Fibroblast of pulmonary artery (primary cell): Measurements from ENCODE around the gene PSMD9.
A peak's percentile ranks its signal among the peaks of the same experiment; 100 is the strongest.
"Not testable (repeated sequence)": the region's sequence is repeated elsewhere in the genome, so short reads cannot be mapped to it uniquely, and the experiment has no call there.

Source experiments
- DNase-seq: peaks from one replicate; pipeline ENCODE4 v3.0.0-alpha.2; 2010; ENCODE audit warnings: low read depth
- H3K4me3 ChIP-seq: replicated peaks from 2 replicates; pipeline ENCODE4 v1.5.1; 2011; ENCODE audit warnings: low read depth, mild to moderate bottlenecking, control low read depth, low read length, moderate library complexity
- TF ChIP-seq, protein P1 (sequence below): IDR thresholded peaks from 2 replicates; pipeline ENCODE4 v1.5.1; 2011; ENCODE audit warnings: mild to moderate bottlenecking, control low read depth, low read length, inconsistent platforms; ENCODE audit errors: missing control alignments

Gene PSMD9

DNA sequence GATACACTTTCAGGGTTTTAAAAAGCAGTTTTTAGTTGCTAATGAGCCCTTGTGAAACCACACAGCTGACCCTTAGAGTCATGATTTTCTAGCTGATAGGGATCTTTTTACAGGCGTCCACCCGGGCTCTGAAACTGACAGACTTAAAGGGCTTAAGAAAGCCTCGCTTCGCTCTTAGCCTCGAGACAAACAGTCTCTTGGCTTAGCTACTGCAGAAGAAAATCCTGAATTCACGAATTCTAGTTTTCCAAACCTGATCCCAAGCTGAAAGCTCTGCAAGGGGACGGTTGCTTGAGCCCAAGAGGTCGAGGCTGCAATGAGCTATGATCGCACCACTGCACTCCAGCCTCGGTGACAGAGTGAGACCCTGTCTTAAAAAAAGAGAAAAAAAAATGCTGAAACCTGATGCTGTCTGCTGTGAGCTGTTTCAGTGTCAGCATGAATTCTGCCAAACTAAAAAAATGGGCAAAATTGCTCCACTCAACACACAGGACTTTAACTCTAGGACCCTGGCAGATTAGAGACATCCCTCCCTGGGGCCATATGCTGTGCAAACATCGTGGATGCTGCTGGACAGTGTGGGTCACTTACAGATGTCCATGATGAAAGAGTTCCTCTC lies 26.8 kb upstream of the PSMD9 start:
- TF ChIP-seq, protein P1, sequence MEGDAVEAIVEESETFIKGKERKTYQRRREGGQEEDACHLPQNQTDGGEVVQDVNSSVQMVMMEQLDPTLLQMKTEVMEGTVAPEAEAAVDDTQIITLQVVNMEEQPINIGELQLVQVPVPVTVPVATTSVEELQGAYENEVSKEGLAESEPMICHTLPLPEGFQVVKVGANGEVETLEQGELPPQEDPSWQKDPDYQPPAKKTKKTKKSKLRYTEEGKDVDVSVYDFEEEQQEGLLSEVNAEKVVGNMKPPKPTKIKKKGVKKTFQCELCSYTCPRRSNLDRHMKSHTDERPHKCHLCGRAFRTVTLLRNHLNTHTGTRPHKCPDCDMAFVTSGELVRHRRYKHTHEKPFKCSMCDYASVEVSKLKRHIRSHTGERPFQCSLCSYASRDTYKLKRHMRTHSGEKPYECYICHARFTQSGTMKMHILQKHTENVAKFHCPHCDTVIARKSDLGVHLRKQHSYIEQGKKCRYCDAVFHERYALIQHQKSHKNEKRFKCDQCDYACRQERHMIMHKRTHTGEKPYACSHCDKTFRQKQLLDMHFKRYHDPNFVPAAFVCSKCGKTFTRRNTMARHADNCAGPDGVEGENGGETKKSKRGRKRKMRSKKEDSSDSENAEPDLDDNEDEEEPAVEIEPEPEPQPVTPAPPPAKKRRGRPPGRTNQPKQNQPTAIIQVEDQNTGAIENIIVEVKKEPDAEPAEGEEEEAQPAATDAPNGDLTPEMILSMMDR = no peak
- DNase-seq = no peak
- no peak overlapping the region for H3K4me3 ChIP-seq

GRCh38 chr12:121866331-121866730 lies 22.3 kb upstream of the PSMD9 start:
- no peak overlapping the region for H3K4me3 ChIP-seq
- TF ChIP-seq, protein P1 = no peak
- no peak for DNase-seq

DNA sequence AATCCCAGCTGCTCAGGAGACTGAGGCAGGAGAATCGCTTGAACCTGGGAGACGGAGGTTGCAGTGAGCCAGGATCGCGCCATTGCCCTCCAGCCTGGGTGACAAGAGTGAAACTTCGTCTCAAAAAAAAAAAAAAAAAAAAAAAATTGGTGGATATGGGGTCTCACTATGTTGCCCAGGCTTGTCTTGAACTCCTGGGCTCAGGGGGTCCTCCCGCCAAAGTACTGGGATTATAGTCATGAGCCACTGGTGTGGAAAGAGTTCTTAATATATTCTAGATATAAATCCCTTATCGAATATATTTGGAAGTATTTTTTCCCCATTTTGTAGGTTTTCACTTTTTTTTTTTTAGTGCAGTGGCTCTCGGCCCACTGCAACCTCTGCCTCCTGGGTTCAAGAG lies 19.4 kb upstream of the PSMD9 start:
- DNase-seq, H3K4me3 ChIP-seq: not testable (repeated sequence)

- TF ChIP-seq, protein P1 = no peak
- DNase-seq = no peak
- H3K4me3 ChIP-seq = no peak overlapping the region
Observed at GRCh38 chr12:121871467-121871866, 17.1 kb upstream of the PSMD9 start.

DNA sequence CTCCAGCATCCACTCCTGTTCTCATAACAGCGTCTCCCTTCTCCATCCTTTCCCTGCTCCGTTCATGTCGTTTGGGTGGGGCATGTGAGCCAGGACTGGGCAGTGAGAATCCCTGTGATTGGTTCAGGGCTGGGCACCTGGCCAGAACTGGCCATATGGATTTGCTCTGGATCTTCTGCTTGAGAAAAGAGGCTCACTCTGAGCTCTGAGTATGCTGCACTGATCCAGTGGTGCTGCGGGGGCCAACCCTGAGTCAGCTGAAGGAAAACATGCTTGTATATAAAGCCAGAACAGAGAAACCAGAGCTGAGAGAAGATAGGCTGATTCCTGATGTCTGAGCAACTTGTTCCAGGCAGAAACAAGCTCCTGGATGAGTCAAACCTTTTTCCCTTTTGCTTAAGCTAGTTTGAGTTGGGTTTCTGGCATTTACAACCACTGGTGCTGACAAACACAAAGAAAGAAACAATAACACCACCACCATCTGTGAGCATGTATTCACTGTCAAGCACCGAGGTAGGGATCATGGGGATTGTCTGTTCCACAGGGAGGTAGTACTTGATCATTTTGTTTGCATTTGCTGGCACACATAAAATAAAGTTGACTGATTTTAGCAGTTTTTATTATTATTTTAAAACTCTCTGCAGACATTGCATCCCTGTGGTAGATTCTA lies 15.9 kb upstream of the PSMD9 start:
- no peak overlapping the region for H3K4me3 ChIP-seq
- TF ChIP-seq, protein P1 = no peak
- DNase-seq = peak; percentile 94

DNA sequence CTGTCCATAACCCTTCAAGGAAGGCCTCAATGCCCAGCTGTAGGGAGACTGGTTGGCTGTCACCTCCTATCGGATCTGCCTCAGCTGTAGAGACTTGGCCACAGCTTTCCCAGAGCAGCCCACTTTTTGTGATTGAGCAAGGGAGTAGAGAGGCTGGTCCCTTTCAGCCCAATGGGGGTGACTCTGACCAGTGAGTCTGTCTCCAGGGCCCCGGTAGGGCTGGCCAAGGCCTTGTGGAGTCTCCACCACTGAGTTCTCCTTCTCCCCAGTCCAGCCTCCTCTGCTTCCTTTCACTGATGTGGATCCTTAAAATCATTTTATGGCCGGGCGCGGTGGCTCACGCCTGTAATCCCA lies 15.4 kb upstream of the PSMD9 start:
- H3K4me3 ChIP-seq = no peak overlapping the region
- peak; percentile 46 for DNase-seq
- TF ChIP-seq, protein P1 = no peak

GRCh38 chr12:121874071-121874470 lies 14.5 kb upstream of the PSMD9 start:
- no peak overlapping the region for H3K4me3 ChIP-seq
- TF ChIP-seq, protein P1 = no peak
- no peak for DNase-seq
